NCI-H2029 treated with DMSO at 0.1 percent for 48 hours (cell line): ENCODE measurements around the gene RDH13.
"Not testable (repeated sequence)": the region's sequence is repeated elsewhere in the genome, so short reads cannot be mapped to it uniquely, and the experiment has no call there.

ENCODE experiments used
- DNase-seq: peaks from one replicate; lab custom pipeline; 2025; lab: John Stamatoyannopoulos, UW

The RDH13 gene

GRCh38 chr19:55015126-55015525, 47.8 kb downstream of the RDH13 start:
- DNase-seq, result no peak

- DNase-seq, result no peak
These were observed 48.2 kb downstream of the RDH13 start for GRCh38 chr19:55014714-55015113.

- DNase-seq, result no peak
These were observed 49.4 kb downstream of the RDH13 start for GRCh38 chr19:55013596-55013995.

- DNase-seq, result no peak
These were observed 50.6 kb downstream of the RDH13 start for GRCh38 chr19:55012306-55012705.

- not testable (repeated sequence) for DNase-seq
These were observed 52.4 kb downstream of the RDH13 start for GRCh38 chr19:55010561-55010960.

GRCh38 chr19:55008781-55009180, 54.2 kb downstream of the RDH13 start:
- not testable (repeated sequence) for DNase-seq

GRCh38 chr19:55008189-55008588, 54.8 kb downstream of the RDH13 start:
- DNase-seq, result not testable (repeated sequence)

- DNase-seq, result not testable (repeated sequence)
These were observed 55.4 kb downstream of the RDH13 start for GRCh38 chr19:55007537-55007936.

- not testable (repeated sequence) for DNase-seq
These were observed 56.2 kb downstream of the RDH13 start for GRCh38 chr19:55006795-55007194.

GRCh38 chr19:55005684-55006488, 57.1 kb downstream of the RDH13 start:
- peak; percentile 58 for DNase-seq

GRCh38 chr19:55000761-55001160, 62.2 kb downstream of the RDH13 start:
- DNase-seq, result no peak

- DNase-seq, result not testable (repeated sequence)
These were observed 64.2 kb downstream of the RDH13 start for GRCh38 chr19:54998751-54999239.

GRCh38 chr19:54995561-54995960, 67.4 kb downstream of the RDH13 start:
- no peak for DNase-seq
